ENCODE results near the gene PCSK5. TPM values are rescaled to one million over a fixed set of nuclear protein-coding genes. Genes with fewer than 3 reads are reported as not detected.

Gene PCSK5
- total RNA-seq (2021), result 6.3 and 7.5 TPM in 2 replicates
- long read RNA-seq, full-length matches to known transcripts, result 10 of 20 reads
- long read RNA-seq, partial matches to known transcripts, result 1 of 20 reads
- long read RNA-seq, other reads (novel, unspliced or antisense), result 9 of 20 reads

GRCh38 chr9:75890472-75891276, at the start of gene PCSK5:
Gene PCSK5, plus strand, starts transcription at chr9:75890673. Its CDS starts 509 bp downstream, at chr9:75891182.
- H2BK12ac ChIP-seq (ENCODE audit: insufficient read length, low read depth, low read length), result no peak within 1 kb of the TSS
- no peak within 1 kb of the TSS for H3K23ac ChIP-seq (ENCODE audit: insufficient read length, low read depth, low read length)
- H3K27me3 ChIP-seq (ENCODE audit: insufficient read depth, low read length), result no peaks in the 10 kb centered on the region; the same call in 1 of the 2 replicates
- H3K27ac ChIP-seq (ENCODE audit: insufficient read length, low read depth, low read length), result no peak within 1 kb of the TSS
- no peaks in the 10 kb centered on the region for H3K9me3 ChIP-seq (ENCODE audit: control insufficient read depth, low read depth, low read length)
- Mint-ChIP-seq H3K27ac (peak within 1 kb of the TSS in 1 of 3 experiments; percentile 83; a peak in 2 of 7 replicates), H3K4me3 (peak within 1 kb of the TSS; percentile 80 to 96), H3K4me1 (peaks cover 35% of the 10 kb centered on the region in 2 experiments), H3K9me3 (no peaks in the 10 kb centered on the region), H3K36me3 (ENCODE audit: insufficient read depth in 1 of 3, low read depth in 3 of 3) (no peaks in the 10 kb centered on the region; a peak in 1 of 7 replicates), H3K27me3 (ENCODE audit: low read depth) (peaks cover 46% of the 10 kb centered on the region)
- no peak within 1 kb of the TSS for H2BK5ac ChIP-seq (ENCODE audit: insufficient read length, low read length)
- no peak within 1 kb of the TSS for H3K56ac ChIP-seq (ENCODE audit: insufficient read length, low read depth, low read length)
- H3K4me2 ChIP-seq (ENCODE audit: insufficient read depth, insufficient read length, low read length), result peak within 1 kb of the TSS; percentile 99
- H4K91ac ChIP-seq (ENCODE audit: insufficient read length, low read depth, low read length), result no peak within 1 kb of the TSS
- peak; percentile 56 for TF ChIP-seq CTCF (conservative IDR thresholded peaks at IDR 0.05)
- H3K79me1 ChIP-seq (ENCODE audit: insufficient read depth, low read depth, low read length, poor library complexity, severe bottlenecking), result no peaks in the 10 kb centered on the region
- peak within 1 kb of the TSS; percentile 52 for H3K9ac ChIP-seq (ENCODE audit: extremely low read depth, insufficient read length, low read length)
- H3K4me1 ChIP-seq (ENCODE audit: insufficient read depth, low read length), result peaks cover 7% of the 10 kb centered on the region; the same call in 1 of the 2 replicates
- no peak within 1 kb of the TSS for H4K8ac ChIP-seq (replicated peaks; ENCODE audit: insufficient read length, low read depth, low read length)
- no peak within 1 kb of the TSS for H2AK5ac ChIP-seq (ENCODE audit: insufficient read length, low read length)
- H2BK15ac ChIP-seq (ENCODE audit: low read depth, low read length), result no peak within 1 kb of the TSS
- H3K14ac ChIP-seq (ENCODE audit: insufficient read depth, low read length), result peak within 1 kb of the TSS; percentile 69
- H4K5ac ChIP-seq (ENCODE audit: insufficient read length, low read depth, low read length), result no peak within 1 kb of the TSS
- DNase-seq, result peak; percentile 95
- no peak within 1 kb of the TSS for H3K4ac ChIP-seq (ENCODE audit: low read depth, low read length)
- no peak within 1 kb of the TSS for H2BK120ac ChIP-seq (ENCODE audit: low read depth, low read length, poor library complexity, severe bottlenecking)
- H3K18ac ChIP-seq (ENCODE audit: insufficient read length, low read depth, low read length), result no peak within 1 kb of the TSS
- H3K23me2 ChIP-seq (ENCODE audit: insufficient read length, low read depth, low read length, poor library complexity, severe bottlenecking), result peaks cover 26% of the 10 kb centered on the region
- H2AFZ ChIP-seq (ENCODE audit: low read length), result peak within 1 kb of the TSS; percentile 94
- H3T11ph ChIP-seq (ENCODE audit: low read length), result no peak within 1 kb of the TSS
- H3K79me2 ChIP-seq (ENCODE audit: insufficient read depth, low read length), result peaks cover 2% of the 10 kb centered on the region; the same call in 1 of the 2 replicates
- H4K20me1 ChIP-seq (ENCODE audit: control insufficient read depth, insufficient read depth, insufficient read length), result no peaks in the 10 kb centered on the region
- WGBS (ENCODE audit: extremely low coverage, insufficient read length, low lambda C conversion rate), result no CpG with 5 or more reads among the region's 83 CpGs
- no peak within 1 kb of the TSS for H2BK20ac ChIP-seq (ENCODE audit: low read depth, low read length, poor library complexity, severe bottlenecking)

All from H9 (cell line).